OCI-LY3 (cell line): ENCODE results near the gene OLA1.
"Not testable (repeated sequence)": the region's sequence is repeated elsewhere in the genome, so short reads cannot be mapped to it uniquely, and the experiment has no call there.

Experiments used
- H2AFZ ChIP-seq: fragments of 200-600, 300-600 bp; shearing (Covaris generic); 2 replicates; pipeline ENCODE4 v1.6.0; 2014; ENCODE audit warnings: antibody characterized with exemption, low read depth, low read length
- H3K27ac ChIP-seq: fragments of 200-600, 300-600 bp; sonication (generic); 2 replicates; pipeline ENCODE4 v1.5.1; 2014; ENCODE audit warnings: mild to moderate bottlenecking, low read length, moderate library complexity, mixed read lengths
- H3K27me3 ChIP-seq: fragments of 200-600, 300-600 bp; sonication (generic); 2 replicates; pipeline ENCODE4 v1.6.1; 2014; ENCODE audit warnings: low read depth, low read length, mixed read lengths
- H3K36me3 ChIP-seq: fragments of 200-600, 300-600 bp; sonication (generic); replicated peaks from 2 replicates; pipeline ENCODE3; 2014; ENCODE audit warnings: low read depth, low read length, mixed read lengths
- H3K4me1 ChIP-seq: fragments of 300-600, 200-600 bp; sonication (generic); 2 replicates; pipeline ENCODE4 v1.6.1; 2014; ENCODE audit warnings: low read length, mixed read lengths
- H3K4me2 ChIP-seq: fragments of 200-600, 300-600 bp; sonication (generic); 2 replicates; pipeline ENCODE4 v1.6.1; 2014; ENCODE audit warnings: low read length, mixed read lengths
- H3K4me3 ChIP-seq: fragments of 300-600, 200-600 bp; sonication (generic); 2 replicates; pipeline ENCODE4 v1.5.1; 2014; ENCODE audit warnings: antibody characterized with exemption, mild to moderate bottlenecking, low read length, moderate library complexity
- H3K79me2 ChIP-seq: fragments of 300-600, 200-600 bp; shearing (Covaris generic); 2 replicates; pipeline ENCODE4 v1.6.1; 2014; ENCODE audit warnings: mild to moderate bottlenecking, low read length, mixed read lengths
- H3K9ac ChIP-seq: fragments of 300-600, 200-600 bp; shearing (Covaris generic); 2 replicates; pipeline ENCODE4 v1.6.0; 2014; ENCODE audit warnings: mild to moderate bottlenecking, low read length, moderate library complexity
- H3K9me3 ChIP-seq: fragments of 200-600, 300-600 bp; shearing (Covaris generic); 2 replicates; pipeline ENCODE4 v1.6.1; 2014; ENCODE audit warnings: low read length, mixed read lengths; ENCODE audit not compliant: insufficient read depth
- H4K20me1 ChIP-seq: fragments of 200-600, 300-600 bp; sonication (generic); 2 replicates; pipeline ENCODE4 v1.6.1; 2016; ENCODE audit warnings: low read length, mixed read lengths; ENCODE audit not compliant: insufficient read depth
- CTCF ChIP-seq: fragments of 200-600, 300-600 bp; sonication (generic); IDR thresholded peaks from 2 replicates; pipeline ENCODE4 v1.5.1; 2014; ENCODE audit warnings: antibody characterized with exemption, low read length, low read depth
- EZH2phosphoT487 ChIP-seq: fragments of 200-600 bp; shearing (Covaris generic); IDR thresholded peaks from 2 replicates; pipeline ENCODE4 v1.6.1; 2018; ENCODE audit warnings: antibody characterized with exemption, mixed run types, low read depth

Gene OLA1

GRCh38 chr2:174281736-174282135 is 33.4 kb upstream of the OLA1 start:
- Histone ChIP-seq H3K27me3 (no peaks in the 10 kb centered on the region), H3K79me2 (no peaks in the 10 kb centered on the region), H2AFZ (no peak overlapping the region), H3K9me3 (no peaks in the 10 kb centered on the region), H3K36me3 (no peaks in the 10 kb centered on the region), H3K4me3 (no peak overlapping the region), H3K4me2 (no peak overlapping the region), H3K27ac (no peak overlapping the region), H3K4me1 (no peaks in the 10 kb centered on the region), H4K20me1 (no peaks in the 10 kb centered on the region), H3K9ac (no peak overlapping the region)
- no peak for TF ChIP-seq EZH2phosphoT487
- no peak for TF ChIP-seq CTCF

GRCh38 chr2:174280596-174280995 is 32.3 kb upstream of the OLA1 start:
- Histone ChIP-seq H3K79me2 (no peaks in the 10 kb centered on the region), H3K4me2 (no peak overlapping the region), H3K27ac (no peak overlapping the region), H2AFZ (no peak overlapping the region), H4K20me1 (no peaks in the 10 kb centered on the region), H3K9me3 (no peaks in the 10 kb centered on the region), H3K36me3 (no peaks in the 10 kb centered on the region), H3K4me1 (no peaks in the 10 kb centered on the region), H3K4me3 (no peak overlapping the region), H3K27me3 (no peaks in the 10 kb centered on the region), H3K9ac (no peak overlapping the region)
- TF ChIP-seq EZH2phosphoT487 (no peak), CTCF (no peak)

- not testable (repeated sequence) for H3K36me3 ChIP-seq, H3K4me1 ChIP-seq, H3K4me3 ChIP-seq, H4K20me1 ChIP-seq, H2AFZ ChIP-seq, H3K9ac ChIP-seq, H3K27ac ChIP-seq, H3K27me3 ChIP-seq, H3K79me2 ChIP-seq, H3K9me3 ChIP-seq, H3K4me2 ChIP-seq
These were observed 21.9 kb upstream of the OLA1 start for GRCh38 chr2:174270263-174270662.

GRCh38 chr2:174266288-174266687 is 18.0 kb upstream of the OLA1 start:
- H3K4me3 ChIP-seq: no peak overlapping the region
- no peaks in the 10 kb centered on the region for H4K20me1 ChIP-seq
- peaks cover 12% of the 10 kb centered on the region for H3K27me3 ChIP-seq
- no peak overlapping the region for H2AFZ ChIP-seq
- H3K4me2 ChIP-seq: no peak overlapping the region
- TF ChIP-seq CTCF: no peak
- TF ChIP-seq EZH2phosphoT487: no peak
- H3K79me2 ChIP-seq: no peaks in the 10 kb centered on the region
- no peaks in the 10 kb centered on the region for H3K36me3 ChIP-seq
- no peaks in the 10 kb centered on the region for H3K9me3 ChIP-seq
- H3K4me1 ChIP-seq: peaks cover 6% of the 10 kb centered on the region; the same call in 1 of the 2 replicates
- H3K27ac ChIP-seq: no peak overlapping the region
- no peak overlapping the region for H3K9ac ChIP-seq

- Histone ChIP-seq H3K79me2 (no peaks in the 10 kb centered on the region), H3K36me3 (no peaks in the 10 kb centered on the region), H4K20me1 (no peaks in the 10 kb centered on the region), H3K4me2 (no peak overlapping the region), H3K27me3 (peaks cover 15% of the 10 kb centered on the region), H2AFZ (no peak overlapping the region), H3K4me1 (peaks cover 6% of the 10 kb centered on the region; the same call in 1 of the 2 replicates), H3K9me3 (no peaks in the 10 kb centered on the region), H3K27ac (no peak overlapping the region), H3K9ac (no peak overlapping the region), H3K4me3 (no peak overlapping the region)
- TF ChIP-seq CTCF (no peak), EZH2phosphoT487 (no peak)
These were observed 15.7 kb upstream of the OLA1 start for GRCh38 chr2:174263997-174264396.
